Measurements from ENCODE around the gene GABBR1. TPM values are rescaled to one million over a fixed set of nuclear protein-coding genes. Genes with fewer than 3 reads are reported as not detected.

Gene GABBR1
- total RNA-seq, 1 donor from 2014 or later, result 33.0 TPM

GRCh38 chr6:29653452-29654038, 20.6 kb upstream of the GABBR1 start:
- peak; percentile 87 for DNase-seq

DNA sequence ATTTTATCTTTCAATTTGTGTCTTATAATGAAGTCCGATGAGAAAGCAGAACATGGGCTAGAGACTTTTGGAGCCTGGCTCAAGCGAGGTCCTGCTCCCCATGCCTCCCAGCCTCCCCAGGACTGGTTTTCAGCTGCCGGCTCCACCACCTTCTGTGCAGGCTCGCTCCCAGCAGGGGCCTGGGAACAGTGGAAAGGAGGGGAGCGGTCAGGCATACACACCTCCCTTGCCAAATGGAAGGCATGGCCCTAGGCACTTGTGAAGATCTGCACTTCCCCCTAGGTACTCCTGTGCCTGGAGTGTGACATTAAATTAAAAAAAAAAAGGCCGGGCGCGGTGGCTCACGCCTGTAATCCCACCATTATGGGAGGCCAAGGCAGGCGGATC, 19.2 kb upstream of the GABBR1 start:
- DNase-seq, result no peak

DNA sequence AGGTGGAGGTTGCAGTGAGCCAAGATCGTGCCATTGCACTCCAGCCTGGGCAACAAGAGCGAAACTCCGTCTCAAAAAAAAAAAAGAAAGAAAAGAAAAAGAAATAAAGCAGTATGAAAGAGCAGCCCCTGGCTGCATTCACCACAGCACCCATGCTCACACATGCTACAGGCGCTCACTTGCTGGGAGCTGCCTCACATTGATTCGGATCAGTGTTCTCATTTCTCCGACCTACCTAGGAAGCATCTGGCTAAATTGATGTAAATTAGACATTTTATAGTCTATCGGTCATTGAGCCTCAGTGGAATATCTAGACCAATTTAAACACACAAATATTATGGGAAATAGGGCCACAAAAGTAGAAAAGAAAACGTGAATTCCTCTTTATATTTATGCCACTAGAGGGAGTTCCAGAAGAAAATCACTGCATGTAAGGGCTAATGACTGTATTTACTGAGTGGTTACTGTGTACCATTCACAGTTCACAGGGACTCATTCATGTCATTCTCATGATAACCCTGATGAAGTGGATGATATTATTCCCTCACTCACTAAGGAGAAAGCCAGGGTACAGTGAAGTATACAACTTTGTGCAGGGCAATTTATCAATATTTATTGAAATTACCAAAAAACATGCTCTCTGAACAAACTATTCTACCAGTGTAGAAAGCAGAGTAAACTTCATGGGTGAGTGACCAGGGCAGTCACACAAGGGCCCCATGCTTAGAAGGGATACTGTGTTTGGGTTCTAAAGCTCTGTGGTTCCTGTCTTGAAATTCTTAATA, 18.6 kb upstream of the GABBR1 start:
- peak; percentile 33 for DNase-seq

DNA sequence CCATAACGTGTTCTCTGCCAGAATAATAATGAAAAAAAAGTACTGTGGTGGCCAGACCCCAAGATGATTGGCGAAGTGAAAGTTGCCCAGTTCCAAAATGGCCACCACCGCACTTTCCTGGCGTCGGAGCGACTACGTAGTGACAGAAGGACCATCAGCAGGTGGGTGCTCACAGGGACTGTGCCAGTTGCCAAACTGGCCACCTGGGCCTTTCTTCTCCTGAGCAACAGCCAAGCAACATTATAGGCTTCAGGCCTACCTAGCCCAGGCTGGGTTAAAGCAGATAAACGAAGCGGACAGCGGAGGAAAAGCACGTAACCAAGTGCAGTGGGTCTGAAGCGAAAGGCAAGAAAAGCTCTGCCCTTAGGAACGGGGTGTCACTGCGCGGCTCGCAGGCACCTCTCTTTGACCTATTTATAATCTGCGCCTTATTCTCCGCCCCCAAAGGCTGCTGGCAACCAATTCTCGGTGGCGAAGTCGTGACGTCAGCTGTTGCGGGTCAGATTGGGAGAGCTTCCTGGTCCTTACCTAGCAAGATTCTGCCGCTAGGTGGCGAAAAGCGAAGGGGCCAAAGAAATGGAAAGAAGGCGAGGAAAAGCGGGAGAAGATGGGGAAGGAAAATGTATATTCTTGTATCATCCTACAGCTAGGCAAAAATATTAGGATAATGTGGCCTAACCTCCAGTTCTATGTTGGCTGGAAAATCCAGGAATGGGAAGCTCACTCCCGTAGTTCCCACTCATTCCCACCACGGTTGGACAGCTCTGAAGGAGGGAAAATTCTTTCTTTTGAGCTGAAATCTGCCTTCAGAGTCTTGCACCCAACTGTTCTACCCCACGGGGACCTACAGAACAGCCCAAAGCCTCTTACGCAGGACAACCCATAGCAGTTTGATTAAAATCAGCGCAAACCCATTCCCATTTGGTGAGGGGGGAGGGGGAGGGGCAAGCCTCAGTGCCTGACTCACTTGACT, 17.0 kb upstream of the GABBR1 start:
- DNase-seq, result peak; percentile 99

DNA sequence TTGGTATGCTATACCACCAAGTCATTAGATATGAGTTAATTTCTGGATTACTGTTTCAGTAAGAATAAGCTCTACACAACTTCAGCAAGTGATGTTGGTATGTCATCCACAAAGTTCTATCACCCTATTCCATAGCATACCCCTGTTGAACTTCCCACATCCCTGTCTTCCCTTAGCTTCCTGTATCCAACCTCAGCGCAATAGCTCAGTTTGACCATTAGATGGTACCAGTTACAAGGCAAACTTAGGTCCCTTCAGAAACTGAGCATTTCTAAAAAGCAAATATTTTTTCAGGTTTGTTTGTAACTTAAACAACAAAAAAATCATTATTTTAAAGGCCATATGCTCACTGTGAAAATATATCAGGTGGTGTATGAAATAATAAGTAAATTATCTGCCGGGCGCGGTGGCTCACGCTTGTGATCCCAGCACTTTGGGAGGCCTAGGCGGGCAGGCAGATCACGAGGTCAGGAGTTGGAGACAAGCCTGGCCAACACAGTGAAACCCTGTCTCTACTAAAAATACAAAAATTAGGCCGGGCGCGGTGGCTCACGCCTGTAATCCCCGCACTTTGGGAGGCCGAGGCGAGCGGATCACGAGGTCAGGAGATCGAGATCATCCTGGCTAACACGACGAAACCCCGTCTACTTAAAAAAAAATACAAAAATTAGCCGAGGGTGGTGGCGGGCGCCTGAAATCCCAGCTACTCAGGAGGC, 15.1 kb upstream of the GABBR1 start:
- peak; percentile 37 for DNase-seq

DNA sequence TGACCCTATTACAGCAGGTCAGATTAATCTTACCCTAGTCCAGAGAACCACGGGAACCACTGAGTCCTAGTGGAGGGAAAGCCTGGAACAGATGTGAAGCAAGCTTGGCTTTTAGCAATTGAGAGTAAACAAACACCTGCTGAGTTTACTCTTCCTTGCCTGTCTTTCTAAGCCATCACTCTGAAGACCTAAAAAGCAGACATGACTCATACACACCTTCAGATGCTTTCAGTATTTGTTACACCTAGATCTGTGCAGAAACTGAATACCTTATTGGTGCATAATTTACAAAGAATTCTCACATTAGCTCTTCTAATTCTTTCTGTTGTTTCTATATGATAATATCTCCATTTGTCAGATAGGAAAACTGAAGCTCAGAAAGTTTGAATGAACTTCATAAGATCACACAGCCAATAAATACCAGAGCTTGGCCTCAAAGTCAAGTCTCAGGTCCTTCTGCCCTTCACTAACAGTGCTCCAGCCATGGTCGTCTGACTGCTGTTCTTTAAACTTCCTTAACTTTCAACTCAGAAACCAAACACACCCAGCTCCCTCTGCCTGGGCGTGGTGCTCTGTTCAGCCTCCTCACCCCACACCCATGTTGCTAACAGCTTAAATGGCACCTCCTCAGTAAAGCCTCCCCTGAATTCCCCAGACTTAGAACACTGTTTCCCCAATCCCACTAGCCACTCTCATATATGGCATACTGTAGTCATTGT, 8.6 kb upstream of the GABBR1 start:
- no peak for DNase-seq

GRCh38 chr6:29637247-29637646, 4.3 kb upstream of the GABBR1 start:
- DNase-seq, result no peak

GRCh38 chr6:29633534-29633905, 537 bp upstream of the GABBR1 start:
- no peak for DNase-seq

GRCh38 chr6:29631860-29632731, 887 bp downstream of the GABBR1 start:
- DNase-seq, result peak; percentile 63

DNA sequence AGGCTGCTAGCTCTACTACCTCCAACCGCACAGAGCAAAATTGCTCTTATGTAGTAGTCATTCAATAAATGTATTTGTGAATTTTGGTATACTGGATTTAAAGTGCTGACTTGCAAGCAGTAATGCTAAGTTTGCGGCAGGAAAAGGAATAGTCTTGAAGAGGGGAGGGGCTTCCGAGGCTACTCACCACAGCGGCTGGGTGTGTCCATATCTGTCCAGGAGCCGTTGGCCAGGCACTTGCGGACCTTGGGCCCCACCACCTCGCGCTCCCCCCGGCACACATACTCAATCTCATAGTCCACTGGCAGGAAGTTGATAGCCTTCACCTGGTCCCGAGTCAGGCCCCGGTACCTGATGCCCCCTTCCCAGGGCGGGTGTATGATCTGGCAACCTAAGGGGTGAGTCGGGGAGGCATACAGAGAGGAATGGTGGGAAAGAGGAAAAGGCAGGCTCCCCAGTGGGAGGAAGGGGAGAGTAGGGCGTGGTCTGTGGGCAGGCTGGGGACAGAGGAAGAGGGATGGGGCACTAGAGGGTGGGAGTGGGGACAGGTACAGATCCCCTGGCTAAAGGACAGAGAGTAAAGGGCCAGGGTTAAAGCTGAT, 1.7 kb downstream of the GABBR1 start:
- no peak for DNase-seq

GRCh38 chr6:29630315-29630714, 2.7 kb downstream of the GABBR1 start:
- no peak for DNase-seq

GRCh38 chr6:29629571-29629970, 3.4 kb downstream of the GABBR1 start:
- no peak for DNase-seq

- peak; percentile 85 for DNase-seq
These were observed 4.3 kb downstream of the GABBR1 start for GRCh38 chr6:29628419-29629281.

GRCh38 chr6:29627755-29628418, 5.1 kb downstream of the GABBR1 start:
- DNase-seq, result peak; percentile 87

- DNase-seq, result no peak
These were observed 5.8 kb downstream of the GABBR1 start for GRCh38 chr6:29626948-29627754.

DNA sequence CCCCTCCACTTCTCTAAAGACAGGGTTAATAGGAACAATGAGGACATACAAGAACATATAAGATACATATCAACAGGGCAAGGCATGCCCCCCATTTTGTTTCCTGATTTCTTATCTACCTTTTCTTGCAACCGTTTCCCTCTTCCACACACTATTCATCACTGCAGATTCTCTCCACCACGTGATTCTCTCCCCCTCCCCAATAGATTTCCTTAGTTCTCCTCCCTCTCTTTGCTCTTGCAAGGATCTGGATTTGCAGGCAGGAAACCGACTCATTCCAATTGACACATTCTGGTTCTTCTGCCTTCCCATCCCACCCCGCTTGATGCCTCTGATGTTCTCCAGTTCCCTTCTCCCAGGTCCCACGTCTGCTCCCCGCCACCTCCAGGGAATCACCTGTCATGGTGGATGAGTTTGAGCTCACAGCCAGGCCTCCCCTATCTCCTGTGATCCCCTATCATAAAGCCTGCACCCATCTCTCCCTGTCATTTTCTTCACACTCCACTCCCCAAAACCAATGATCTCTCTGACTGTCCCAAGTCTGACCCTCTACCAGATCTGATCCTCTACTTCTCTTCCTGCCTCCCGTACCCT, 7.5 kb downstream of the GABBR1 start:
- no peak for DNase-seq

DNA sequence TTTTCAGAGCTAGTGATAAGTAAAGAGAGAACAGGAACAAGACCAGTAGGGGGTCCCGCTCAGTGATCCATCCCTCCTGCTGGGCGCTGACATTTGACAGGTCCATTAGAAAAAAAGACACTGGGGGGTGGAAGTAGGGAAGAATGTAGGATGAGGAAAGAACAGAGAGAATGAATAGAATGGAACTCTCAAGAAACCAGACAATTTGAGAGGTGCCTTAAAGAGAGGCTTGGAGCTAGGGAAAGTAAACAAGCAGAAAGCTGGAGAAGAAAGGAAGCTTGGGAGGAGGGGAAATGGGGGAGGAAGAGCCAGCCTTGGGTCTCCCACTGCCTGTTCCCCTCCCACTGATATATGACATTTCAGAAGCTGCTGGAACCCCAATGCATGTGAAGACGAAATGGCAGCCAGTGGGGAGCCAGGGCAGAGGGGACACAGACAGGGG, 8.4 kb downstream of the GABBR1 start:
- no peak for DNase-seq
